Vagina (tissue), 2 donors: Measurements from ENCODE around the gene GSTP1.

Experiments used
- POLR2A ChIP-seq, 2 donors: fragments of 450-650 bp; IDR thresholded peaks; one replicate each; pipeline ENCODE4 v1.6.1; 2017; ENCODE audit warnings: antibody characterized with exemption in 2 of 2, mild to moderate bottlenecking in 2 of 2, moderate library complexity in 2 of 2
- POLR2AphosphoS5 ChIP-seq, 2 donors: sonication (generic); formaldehyde crosslinking; IDR thresholded peaks; one replicate each; pipeline ENCODE4 v1.9.0; 2017; ENCODE audit warnings: antibody characterized with exemption in 2 of 2, mild to moderate bottlenecking in 2 of 2, low read depth in 1 of 2; ENCODE audit not compliant: insufficient read depth in 1 of 2
- TF ChIP-seq, protein P1 (sequence below), 3 experiments: fragments of 450-650 bp in 2 of 3; fragments of 200-600 bp in 1 of 3; sonication (generic) in 1 of 3; IDR thresholded peaks; one replicate each; pipeline ENCODE4 v1.5.1; 2017 to 2019; ENCODE audit warnings: antibody characterized with exemption in 3 of 3, mild to moderate bottlenecking in 2 of 3, moderate library complexity in 2 of 3

GRCh38 chr11:67607507-67607906 lies 23.9 kb downstream of the GSTP1 start:
- TF ChIP-seq, protein P1, sequence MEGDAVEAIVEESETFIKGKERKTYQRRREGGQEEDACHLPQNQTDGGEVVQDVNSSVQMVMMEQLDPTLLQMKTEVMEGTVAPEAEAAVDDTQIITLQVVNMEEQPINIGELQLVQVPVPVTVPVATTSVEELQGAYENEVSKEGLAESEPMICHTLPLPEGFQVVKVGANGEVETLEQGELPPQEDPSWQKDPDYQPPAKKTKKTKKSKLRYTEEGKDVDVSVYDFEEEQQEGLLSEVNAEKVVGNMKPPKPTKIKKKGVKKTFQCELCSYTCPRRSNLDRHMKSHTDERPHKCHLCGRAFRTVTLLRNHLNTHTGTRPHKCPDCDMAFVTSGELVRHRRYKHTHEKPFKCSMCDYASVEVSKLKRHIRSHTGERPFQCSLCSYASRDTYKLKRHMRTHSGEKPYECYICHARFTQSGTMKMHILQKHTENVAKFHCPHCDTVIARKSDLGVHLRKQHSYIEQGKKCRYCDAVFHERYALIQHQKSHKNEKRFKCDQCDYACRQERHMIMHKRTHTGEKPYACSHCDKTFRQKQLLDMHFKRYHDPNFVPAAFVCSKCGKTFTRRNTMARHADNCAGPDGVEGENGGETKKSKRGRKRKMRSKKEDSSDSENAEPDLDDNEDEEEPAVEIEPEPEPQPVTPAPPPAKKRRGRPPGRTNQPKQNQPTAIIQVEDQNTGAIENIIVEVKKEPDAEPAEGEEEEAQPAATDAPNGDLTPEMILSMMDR (IDR thresholded peaks at IDR 0.05) = no peak
- TF ChIP-seq POLR2A (IDR thresholded peaks at IDR 0.05) = no peak
- no peak for TF ChIP-seq POLR2AphosphoS5 (IDR thresholded peaks at IDR 0.05; ENCODE audit: insufficient read depth in 1 of 2, low read depth in 1 of 2)
